OCI-LY1 (cell line): ENCODE data around the gene KRTAP10-10.

Experiments used
- EZH2 ChIP-seq: fragments of 200-600 bp; sonication (generic), shearing (Covaris generic); IDR thresholded peaks from 2 replicates; pipeline ENCODE4 v1.8.0; 2017; ENCODE audit warnings: borderline replicate concordance, mixed run types, mild to moderate bottlenecking, antibody characterized with exemption, low read length, moderate library complexity, mixed read lengths
- TF ChIP-seq, protein P1 (sequence below): fragments of 200-600 bp; sonication (generic), shearing (Covaris generic); IDR thresholded peaks from 2 replicates; pipeline ENCODE4 v1.5.1; 2017; ENCODE audit warnings: mild to moderate bottlenecking, antibody characterized with exemption, low read length, moderate library complexity, mixed read lengths

DNA sequence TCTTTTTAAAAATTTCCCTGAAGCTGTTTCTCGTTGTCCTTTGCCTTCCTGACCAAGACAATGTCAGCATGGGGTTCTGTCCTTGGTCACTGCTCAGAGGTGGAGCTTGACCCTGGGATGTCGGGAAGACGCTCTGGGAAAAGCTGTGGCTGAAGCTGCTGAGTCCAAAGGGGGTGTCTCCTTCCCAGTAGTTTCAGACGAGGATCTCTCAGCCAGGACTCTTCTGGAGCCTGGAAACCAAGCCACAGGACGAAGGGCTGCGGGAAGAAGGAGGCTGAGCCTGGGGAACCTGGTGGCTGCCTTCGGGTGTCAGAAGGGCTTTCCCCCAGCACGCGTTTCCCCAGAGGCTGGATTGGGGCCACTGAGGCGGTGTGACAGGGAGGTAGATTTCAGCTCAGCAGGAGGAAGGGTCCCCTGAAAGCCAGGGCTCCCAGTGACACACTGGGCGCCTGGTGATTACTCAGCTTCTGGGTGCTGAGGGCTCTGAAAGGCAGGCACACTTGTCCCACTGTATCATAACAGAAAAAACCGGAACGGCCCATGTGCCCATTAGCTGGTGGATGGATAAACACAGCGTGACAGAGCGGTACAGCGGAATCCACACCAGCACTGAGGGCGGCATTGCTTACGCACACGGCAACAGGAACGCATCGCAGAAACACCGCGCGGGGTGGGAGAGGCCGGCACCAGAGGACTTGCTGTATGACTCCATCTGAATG, 49.8 kb downstream of the KRTAP10-10 start:
- TF ChIP-seq, protein P1, sequence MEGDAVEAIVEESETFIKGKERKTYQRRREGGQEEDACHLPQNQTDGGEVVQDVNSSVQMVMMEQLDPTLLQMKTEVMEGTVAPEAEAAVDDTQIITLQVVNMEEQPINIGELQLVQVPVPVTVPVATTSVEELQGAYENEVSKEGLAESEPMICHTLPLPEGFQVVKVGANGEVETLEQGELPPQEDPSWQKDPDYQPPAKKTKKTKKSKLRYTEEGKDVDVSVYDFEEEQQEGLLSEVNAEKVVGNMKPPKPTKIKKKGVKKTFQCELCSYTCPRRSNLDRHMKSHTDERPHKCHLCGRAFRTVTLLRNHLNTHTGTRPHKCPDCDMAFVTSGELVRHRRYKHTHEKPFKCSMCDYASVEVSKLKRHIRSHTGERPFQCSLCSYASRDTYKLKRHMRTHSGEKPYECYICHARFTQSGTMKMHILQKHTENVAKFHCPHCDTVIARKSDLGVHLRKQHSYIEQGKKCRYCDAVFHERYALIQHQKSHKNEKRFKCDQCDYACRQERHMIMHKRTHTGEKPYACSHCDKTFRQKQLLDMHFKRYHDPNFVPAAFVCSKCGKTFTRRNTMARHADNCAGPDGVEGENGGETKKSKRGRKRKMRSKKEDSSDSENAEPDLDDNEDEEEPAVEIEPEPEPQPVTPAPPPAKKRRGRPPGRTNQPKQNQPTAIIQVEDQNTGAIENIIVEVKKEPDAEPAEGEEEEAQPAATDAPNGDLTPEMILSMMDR: no peak
- no peak for TF ChIP-seq EZH2
